ENCODE results near the gene MBNL2.
A peak's percentile ranks its signal among the peaks of the same experiment; 100 is the strongest.

MBNL2 gene

GRCh38 chr13:97306106-97306505 lies 84.0 kb downstream of the MBNL2 start:
- no peak for DNase-seq

- DNase-seq = no peak
These were observed 84.5 kb downstream of the MBNL2 start for GRCh38 chr13:97306645-97307044.

- no peak for DNase-seq
These were observed 85.2 kb downstream of the MBNL2 start for GRCh38 chr13:97307118-97307881.

- DNase-seq = no peak
These were observed 85.9 kb downstream of the MBNL2 start for GRCh38 chr13:97307882-97308624.

- DNase-seq = no peak
These were observed 86.7 kb downstream of the MBNL2 start for GRCh38 chr13:97308735-97309429.

- peak; percentile 38 for DNase-seq
These were observed 88.8 kb downstream of the MBNL2 start for GRCh38 chr13:97310809-97311436.

- DNase-seq = no peak
These were observed 89.8 kb downstream of the MBNL2 start for GRCh38 chr13:97311956-97312355.

- DNase-seq = no peak
These were observed 91.6 kb downstream of the MBNL2 start for GRCh38 chr13:97313551-97314260.

GRCh38 chr13:97316390-97316789 lies 94.3 kb downstream of the MBNL2 start:
- no peak for DNase-seq

- DNase-seq = no peak
These were observed 95.8 kb downstream of the MBNL2 start for GRCh38 chr13:97317933-97318332.

- DNase-seq = no peak
These were observed 96.4 kb downstream of the MBNL2 start for GRCh38 chr13:97318532-97318931.

GRCh38 chr13:97319113-97319720 lies 97.1 kb downstream of the MBNL2 start:
- DNase-seq = no peak

- DNase-seq = no peak
These were observed 99.0 kb downstream of the MBNL2 start for GRCh38 chr13:97321101-97321500.

GRCh38 chr13:97321616-97322321 lies 99.6 kb downstream of the MBNL2 start:
- DNase-seq = no peak

- DNase-seq = no peak
These were observed 100.7 kb downstream of the MBNL2 start for GRCh38 chr13:97322740-97323342.

GRCh38 chr13:97324115-97324514 lies 102.0 kb downstream of the MBNL2 start:
- no peak for DNase-seq

GRCh38 chr13:97325738-97326137 lies 103.6 kb downstream of the MBNL2 start:
- no peak for DNase-seq

- no peak for DNase-seq
These were observed 105.0 kb downstream of the MBNL2 start for GRCh38 chr13:97327086-97327485.

GRCh38 chr13:97327506-97328221 lies 105.5 kb downstream of the MBNL2 start:
- DNase-seq = no peak

GRCh38 chr13:97328222-97328790 lies 106.2 kb downstream of the MBNL2 start:
- no peak for DNase-seq

All from NCI-H1436 (cell line).